NK-92 treated with Interleukin-12 subunit alpha and Interleukin-12 subunit beta, amount 100 ng/mL, for 24 hours (cell line): ENCODE results near the gene CFAP97D2.

Experiments used
- DNase-seq: peaks from one replicate; lab custom pipeline; 2025; lab: John Stamatoyannopoulos, UW

Gene CFAP97D2

GRCh38 chr13:114199954-114200353, 20.9 kb downstream of the CFAP97D2 start:
- DNase-seq, result no peak

GRCh38 chr13:114200399-114200911, 21.4 kb downstream of the CFAP97D2 start:
- DNase-seq, result no peak

DNA sequence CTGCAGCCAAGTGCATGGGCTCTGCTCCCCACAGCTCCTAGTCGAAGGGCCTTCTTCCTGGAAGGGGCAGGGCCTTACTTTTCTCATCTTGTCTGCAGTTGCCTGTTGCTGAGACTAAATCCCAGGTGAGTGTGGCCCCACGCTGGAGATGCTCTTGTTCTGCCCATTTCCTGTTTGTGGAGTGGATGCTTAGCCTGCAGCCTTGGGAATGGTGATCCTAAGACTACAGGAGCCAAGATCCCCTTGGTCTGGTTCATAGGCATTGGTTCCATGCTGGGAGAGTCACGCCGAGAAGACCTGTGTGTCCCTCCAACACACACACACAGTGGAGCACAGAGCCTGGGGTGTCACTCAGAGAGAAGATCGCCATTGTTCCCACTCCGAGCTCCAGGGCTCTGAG, 23.5 kb downstream of the CFAP97D2 start:
- DNase-seq, result no peak

DNA sequence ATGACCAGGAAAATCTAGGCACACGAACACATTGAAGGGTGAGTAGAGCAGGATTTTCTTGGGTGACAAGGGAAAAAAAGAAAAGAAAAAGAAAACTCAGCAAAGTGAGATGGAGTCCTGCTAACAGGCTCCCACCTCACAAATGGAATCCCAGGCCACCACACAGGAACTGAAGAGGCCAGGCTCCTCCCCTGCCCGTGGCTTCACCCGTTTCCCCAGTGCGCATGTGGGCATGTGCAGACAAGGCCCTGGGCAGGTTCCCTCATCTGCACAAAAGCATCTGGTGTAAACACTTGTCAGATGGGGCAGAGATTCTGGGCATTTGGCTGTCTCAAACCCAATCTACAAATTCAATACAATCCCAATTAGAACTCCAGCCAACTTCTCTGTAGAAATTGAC, 24.5 kb downstream of the CFAP97D2 start:
- DNase-seq, result no peak

- no peak for DNase-seq
These were observed 25.8 kb downstream of the CFAP97D2 start for GRCh38 chr13:114204894-114205293.

DNA sequence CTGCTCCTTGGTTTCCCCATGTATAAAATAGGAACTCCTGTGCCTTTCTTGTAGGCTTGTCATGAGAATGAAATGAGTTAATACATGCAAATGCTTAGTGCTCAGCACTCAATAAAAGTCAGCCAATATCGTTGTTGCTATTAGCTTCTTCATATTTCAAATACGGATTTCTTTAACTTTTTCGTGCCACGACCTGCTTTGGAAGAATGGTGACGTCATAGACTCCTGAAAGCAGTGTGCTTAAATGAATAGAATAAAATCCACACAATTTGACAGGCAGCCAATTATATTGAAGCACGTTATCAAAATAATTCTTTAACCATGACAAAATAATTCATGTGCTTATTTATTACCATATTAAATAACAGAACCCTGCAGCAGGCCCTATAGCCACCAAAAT, 29.1 kb downstream of the CFAP97D2 start:
- DNase-seq, result no peak

DNA sequence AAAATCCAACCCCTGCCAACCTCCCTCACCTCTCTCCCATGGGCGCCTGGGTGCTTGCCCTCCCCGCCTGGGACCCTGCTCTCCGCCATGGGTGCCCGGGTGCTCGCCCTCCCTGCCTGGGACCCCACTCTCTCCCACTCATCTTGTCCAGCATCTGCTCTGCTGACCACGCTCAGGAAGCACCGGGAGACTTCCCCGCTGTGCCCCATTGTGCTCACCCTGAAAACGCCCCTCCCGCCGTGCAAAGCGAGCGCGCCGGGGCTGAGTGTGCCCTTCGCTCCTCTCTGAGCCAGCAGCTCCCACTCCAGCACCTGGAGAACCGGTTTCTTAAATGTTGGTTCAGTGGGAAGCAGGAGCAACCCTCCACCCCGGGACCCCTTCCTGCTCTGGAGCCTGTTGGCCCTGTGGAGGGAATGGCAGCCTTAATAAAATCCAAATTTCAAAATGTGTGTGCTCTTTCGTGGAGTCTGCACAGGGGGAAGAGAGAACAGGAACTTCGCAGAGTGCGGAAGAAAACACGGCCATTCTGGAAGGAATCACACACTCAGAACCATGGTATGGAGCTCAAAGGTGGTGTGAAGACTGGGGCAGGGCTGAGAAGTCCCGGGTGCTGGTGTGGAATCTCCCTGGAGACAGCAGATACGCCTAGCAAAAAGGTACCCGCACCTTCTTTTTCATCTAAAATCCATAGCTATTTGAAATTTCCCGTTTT, 32.5 kb downstream of the CFAP97D2 start:
- DNase-seq, result no peak

DNA sequence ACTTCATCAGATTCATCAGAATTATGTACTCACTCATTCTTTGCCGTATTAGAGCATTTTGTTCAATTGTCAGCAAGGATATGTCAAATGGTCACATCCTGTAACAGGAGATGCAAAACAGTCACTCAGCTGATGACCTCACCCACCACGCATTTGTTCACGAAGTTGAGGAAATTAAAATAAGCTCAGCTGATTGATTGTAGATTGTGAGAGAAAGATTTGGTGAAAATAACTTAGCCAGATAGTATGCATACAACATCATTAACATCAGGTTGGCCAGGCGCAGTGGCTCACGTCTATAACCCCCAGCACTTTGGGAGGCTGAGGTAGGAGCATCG, 33.1 kb downstream of the CFAP97D2 start:
- no peak for DNase-seq

- DNase-seq, result no peak
These were observed 34.9 kb downstream of the CFAP97D2 start for GRCh38 chr13:114213980-114214379.

DNA sequence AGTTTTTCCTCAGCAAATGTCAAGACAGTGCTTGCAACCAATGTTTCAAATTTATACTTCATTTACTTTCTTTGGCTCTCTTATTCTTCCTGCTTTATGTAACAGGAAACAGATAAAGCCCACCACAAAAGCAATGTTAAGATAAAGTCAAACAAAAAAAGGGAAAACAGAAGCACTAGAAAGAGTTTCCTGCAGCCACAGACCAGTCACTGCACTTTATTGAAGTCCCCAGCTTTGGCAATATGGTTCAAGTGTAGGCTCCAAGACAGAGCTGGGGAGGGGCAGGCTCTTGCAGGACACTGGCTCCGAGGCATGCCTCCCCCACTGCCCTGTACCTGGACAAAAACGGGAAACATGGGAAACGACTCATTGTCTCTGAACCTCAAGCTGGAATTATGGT, 40.3 kb downstream of the CFAP97D2 start:
- no peak for DNase-seq

DNA sequence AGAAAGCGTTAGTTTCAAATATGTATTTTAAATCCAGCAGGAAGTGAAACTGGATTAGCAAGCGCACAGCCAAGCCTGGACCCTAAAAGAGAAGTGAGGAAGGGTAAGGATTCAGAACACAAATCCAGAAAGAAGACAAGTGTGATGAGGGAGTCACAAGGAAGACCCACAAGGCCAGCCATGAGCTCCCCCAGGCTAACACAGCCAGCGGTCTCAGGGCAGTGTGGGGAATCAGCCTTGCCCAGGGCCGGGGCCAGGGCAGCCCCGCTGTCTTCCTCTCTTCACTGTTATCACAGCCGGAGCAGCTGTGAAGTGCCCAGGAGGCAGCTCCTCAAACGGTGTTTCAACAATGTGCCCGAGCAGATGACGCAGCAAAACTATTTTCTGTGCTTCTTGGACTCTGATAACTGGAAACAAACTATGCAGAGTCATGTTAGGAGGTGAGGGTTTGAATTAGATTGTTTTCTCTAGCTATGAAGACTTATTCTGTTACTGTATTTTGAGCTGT, 43.5 kb downstream of the CFAP97D2 start:
- no peak for DNase-seq

DNA sequence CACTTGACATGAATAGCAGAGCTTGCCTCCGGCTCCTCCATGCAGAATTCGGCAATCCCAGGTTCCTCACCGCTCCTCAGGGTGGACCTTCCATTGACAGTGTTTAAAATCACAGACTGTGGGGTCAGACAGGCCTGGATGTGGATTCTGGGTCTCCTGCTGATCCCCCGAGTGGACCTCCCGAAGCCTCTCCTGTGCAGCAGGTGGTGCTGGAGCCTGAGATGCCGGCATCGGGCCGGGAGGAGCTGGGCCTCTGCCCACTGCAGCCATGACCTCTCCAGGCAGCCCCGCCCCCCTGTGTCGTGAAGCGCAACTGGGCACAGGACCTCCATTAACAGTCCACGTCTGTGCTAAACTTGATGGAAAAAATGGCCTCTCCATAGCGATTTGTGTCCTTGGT, 45.1 kb downstream of the CFAP97D2 start:
- no peak for DNase-seq

DNA sequence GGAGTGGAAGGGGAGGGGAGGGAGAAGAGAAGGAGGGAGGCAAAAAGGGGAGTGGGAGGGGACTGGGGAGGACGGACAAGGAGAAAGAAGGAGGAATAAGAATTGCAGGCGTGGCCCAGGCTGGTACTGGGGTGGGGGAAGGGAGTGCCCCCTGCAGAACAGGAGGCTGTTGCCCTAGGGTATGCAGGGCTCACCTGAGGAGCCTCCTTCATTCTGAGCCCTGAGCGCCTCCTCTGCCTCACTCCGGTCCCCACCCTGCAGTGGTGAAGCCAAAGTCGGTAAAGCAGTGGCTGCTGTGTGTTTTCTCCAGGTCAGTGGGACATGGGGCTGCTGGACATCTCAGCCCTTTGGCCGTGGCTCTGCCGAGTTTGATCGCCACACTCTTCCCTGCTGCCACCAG, 46.6 kb downstream of the CFAP97D2 start:
- DNase-seq, result no peak

DNA sequence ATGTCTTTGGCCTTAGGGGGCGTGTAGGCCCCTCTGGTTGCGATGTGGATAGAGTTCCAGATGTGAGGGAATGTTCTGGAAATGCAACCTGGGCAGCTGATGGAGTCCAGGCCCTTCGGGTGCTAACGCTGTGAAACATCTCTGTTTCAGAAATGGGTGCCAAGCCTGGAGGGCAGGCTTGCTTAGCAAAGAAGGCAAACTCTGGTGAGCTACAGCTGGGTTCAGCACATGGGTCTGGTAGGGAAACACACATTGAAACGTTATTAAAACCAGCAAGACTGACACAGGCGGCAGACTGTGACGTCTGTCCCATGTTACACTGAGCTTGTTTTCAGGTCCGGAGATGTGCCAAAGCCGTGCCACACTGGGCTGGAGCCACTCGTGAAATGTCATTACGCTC, 47.0 kb downstream of the CFAP97D2 start:
- DNase-seq, result no peak

DNA sequence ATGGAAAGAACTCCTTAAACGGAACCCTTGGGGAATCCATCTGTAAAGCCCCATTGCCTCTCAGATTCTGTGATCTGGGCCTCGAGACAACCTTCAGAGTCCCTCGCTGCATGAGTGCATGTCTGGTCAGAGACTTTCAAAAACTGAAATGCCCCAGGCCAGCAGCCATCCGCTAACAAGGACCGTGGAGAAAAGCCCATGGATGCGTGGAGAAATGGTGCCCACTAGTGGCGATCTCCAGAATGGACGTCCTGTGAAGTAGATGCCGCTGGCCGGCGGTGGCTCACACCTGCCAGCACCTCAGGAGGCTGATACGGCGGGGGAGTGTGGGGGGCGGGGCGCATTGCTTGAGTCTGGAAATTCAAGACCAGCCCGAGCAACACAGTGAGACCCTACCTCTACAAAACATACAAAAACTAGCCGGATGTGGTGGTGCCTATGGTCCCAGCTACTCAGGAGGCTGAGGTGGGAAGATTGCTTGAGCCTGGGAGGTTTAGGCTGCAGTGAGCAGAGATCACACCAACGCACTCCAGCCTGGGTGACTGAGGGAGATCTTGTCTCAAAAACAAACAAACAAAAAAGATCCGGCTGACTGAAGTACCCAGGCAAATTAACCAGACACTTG, 47.8 kb downstream of the CFAP97D2 start:
- peak; percentile 78 for DNase-seq

DNA sequence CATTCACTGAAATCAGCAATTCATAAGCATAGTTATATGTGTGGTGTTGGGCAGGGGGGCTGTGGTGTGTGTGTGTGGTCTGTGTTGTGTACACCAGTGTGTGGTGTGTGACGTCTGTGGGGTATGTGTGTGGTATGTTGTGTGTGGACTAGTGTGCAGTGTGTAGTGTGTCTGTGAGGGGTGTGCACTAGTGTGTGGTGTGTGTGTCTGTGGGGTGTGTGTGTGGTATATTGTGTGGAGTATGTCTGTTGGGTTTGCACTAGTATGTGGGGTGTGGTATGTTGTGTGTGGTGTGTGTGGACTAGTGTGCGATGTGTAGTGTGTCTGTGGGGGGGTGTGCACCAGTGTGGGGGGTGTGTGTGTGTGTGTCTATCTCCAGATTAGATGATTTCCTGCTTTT, 48.5 kb downstream of the CFAP97D2 start:
- DNase-seq, result no peak

DNA sequence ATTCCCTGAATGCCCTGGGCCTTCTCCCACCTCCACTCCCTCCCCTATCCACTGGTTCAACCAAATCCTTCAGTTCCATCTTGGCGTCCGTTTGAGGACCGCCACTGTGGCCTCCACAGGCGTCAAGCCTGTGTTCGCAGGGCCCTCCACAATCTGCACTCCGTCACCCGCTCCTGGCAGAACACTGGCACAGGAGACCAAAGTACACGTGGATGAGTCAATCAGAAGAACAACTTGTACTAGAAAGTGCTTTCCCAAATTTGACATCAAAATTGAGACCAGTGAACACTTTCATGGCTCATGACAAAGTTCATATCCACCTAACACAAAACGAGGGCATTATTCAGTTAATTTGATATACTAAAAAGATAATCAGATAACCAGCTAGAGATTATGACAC, 49.1 kb downstream of the CFAP97D2 start:
- no peak for DNase-seq

DNA sequence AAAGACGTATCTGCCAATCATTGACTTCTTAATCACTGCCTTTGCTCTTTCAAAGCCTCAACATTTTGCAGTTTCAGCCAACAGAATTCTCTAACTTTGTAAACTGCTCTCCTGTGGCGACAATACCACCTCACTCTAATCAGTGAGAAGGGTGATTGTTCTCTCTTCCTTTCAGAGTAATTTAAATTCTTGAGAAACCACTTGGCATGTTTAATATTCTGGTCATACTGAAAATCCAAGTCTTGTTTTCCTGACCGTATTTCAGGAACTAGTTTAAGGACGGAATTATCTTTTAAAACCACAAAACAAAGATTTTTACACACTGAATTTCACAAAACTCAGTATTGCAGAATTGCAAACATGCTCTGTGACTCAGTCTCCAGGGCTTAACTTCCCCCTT, 50.4 kb downstream of the CFAP97D2 start:
- no peak for DNase-seq

DNA sequence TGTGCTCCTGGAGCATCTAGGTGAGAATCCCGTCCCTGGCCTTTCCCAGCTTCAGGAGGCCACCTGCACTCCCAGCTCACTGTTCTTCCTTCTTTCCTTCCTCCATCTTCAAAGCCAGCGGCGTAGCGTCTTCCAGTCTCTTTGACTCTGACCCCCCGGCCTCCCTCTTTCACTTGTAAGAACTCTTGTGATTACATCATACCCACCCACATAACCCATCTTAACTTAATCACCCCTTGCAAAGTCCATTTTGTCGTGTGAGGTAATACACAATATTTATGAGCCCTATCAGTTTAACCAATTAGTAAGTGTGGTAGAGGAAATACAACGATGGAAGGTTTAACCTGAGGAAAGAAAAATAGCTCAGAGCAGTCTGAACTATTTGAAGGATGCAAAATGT, 51.1 kb downstream of the CFAP97D2 start:
- no peak for DNase-seq

DNA sequence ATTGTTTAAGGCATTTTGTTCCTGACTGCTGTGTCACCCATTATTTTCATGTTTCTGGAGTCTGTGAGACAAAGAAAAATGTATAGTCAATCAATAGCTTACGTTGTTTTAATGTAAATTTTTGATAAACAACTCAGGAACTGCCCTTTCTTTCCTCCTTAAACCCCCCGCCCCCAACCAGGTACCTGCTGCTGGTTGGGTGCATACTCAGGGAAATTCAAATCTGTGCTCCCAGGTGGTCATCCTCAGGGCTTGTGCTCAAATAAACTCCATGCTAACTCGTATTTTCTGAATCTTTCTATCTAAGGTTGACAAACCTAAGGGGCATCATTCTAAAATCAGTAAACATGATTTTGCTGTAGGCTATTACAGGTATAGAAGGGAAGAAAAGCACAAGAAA, 51.5 kb downstream of the CFAP97D2 start:
- DNase-seq, result no peak

DNA sequence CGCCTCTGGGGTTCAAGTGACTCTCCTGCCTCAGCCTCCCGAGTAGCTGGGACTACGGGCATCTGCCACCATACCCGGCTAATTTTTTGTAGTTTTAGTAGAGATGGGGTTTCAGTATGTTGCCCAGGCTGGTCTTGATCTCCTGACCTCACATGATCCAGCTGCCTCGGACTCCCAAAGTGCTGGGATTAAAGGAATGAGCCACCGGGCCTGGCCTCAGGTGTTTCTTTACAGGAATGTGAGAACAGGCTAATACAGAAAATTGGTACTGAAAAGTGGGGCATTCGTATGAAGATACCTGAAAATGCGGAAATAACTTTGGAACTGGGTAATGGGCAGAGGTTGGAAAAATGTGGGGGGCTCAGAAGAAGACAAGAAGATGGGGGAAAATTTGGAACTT, 52.8 kb downstream of the CFAP97D2 start:
- DNase-seq, result no peak

DNA sequence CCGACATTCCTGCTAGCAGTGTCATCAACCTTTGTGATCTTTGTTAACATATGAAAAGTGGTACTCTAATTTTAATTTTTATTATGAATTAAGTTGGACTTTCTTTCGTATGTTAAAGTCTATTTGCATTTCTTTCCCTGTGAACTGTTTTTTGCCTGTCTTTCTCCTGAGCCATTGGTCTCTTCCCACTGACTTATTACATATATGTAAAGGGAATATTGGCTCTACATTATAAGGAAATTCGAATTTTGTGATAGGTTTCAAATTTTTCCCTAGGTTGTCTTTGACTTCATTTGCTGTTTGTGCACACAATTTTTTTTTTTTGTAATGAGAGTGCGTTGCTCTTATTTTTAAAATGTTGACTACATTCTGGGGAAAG, 55.2 kb downstream of the CFAP97D2 start:
- DNase-seq, result no peak

- peak; percentile 91 for DNase-seq
These were observed 55.8 kb downstream of the CFAP97D2 start, which contains the start of gene CDC16 for GRCh38 chr13:114234645-114235421. TSS of gene CDC16 (plus strand) at chr13:114234897. CDS start at chr13:114235085, 188 bp downstream.
